CD4-positive, alpha-beta T cell treated with Interleukin-17A for 4 hours (primary cell): ENCODE data around the gene SLC48A1.

ENCODE experiments used
- DNase-seq: peaks from one replicate; pipeline ENCODE4 v3.0.0-alpha.2; 2020; ENCODE audit warnings: mixed read lengths

Gene SLC48A1

GRCh38 chr12:47744778-47745436 is 28.1 kb upstream of the SLC48A1 start:
- DNase-seq, result no peak

- DNase-seq, result no peak
These were observed 27.5 kb upstream of the SLC48A1 start for GRCh38 chr12:47745485-47746041.

- no peak for DNase-seq
These were observed 27.0 kb upstream of the SLC48A1 start for GRCh38 chr12:47746073-47746472.

GRCh38 chr12:47746523-47746922 is 26.5 kb upstream of the SLC48A1 start:
- no peak for DNase-seq

- DNase-seq, result no peak
These were observed 25.9 kb upstream of the SLC48A1 start for GRCh38 chr12:47747126-47747525.

GRCh38 chr12:47747596-47748506 is 25.2 kb upstream of the SLC48A1 start:
- DNase-seq, result no peak

- no peak for DNase-seq
These were observed 24.6 kb upstream of the SLC48A1 start for GRCh38 chr12:47748507-47748828.

GRCh38 chr12:47748899-47749298 is 24.1 kb upstream of the SLC48A1 start:
- no peak for DNase-seq

- DNase-seq, result no peak
These were observed 22.7 kb upstream of the SLC48A1 start for GRCh38 chr12:47750229-47750798.

- DNase-seq, result no peak
These were observed 22.0 kb upstream of the SLC48A1 start for GRCh38 chr12:47750916-47751470.

- DNase-seq, result no peak
These were observed 21.5 kb upstream of the SLC48A1 start for GRCh38 chr12:47751561-47751960.

- no peak for DNase-seq
These were observed 20.9 kb upstream of the SLC48A1 start for GRCh38 chr12:47752121-47752520.

- no peak for DNase-seq
These were observed 20.5 kb upstream of the SLC48A1 start for GRCh38 chr12:47752552-47752951.

- no peak for DNase-seq
These were observed 19.7 kb upstream of the SLC48A1 start for GRCh38 chr12:47753021-47754001.

GRCh38 chr12:47754126-47754525 is 18.9 kb upstream of the SLC48A1 start:
- DNase-seq, result no peak

GRCh38 chr12:47754881-47755280 is 18.2 kb upstream of the SLC48A1 start:
- DNase-seq, result no peak

- DNase-seq, result no peak
These were observed 17.1 kb upstream of the SLC48A1 start for GRCh38 chr12:47755655-47756562.

- no peak for DNase-seq
These were observed 15.6 kb upstream of the SLC48A1 start for GRCh38 chr12:47757364-47757839.

- no peak for DNase-seq
These were observed 15.0 kb upstream of the SLC48A1 start for GRCh38 chr12:47757840-47758583.

- no peak for DNase-seq
These were observed 14.5 kb upstream of the SLC48A1 start for GRCh38 chr12:47758584-47758833.
